ENCODE data around the gene SLC17A7. TPM values are rescaled to one million over a fixed set of nuclear protein-coding genes. Genes with fewer than 3 reads are reported as not detected.

SLC17A7 gene
- total and polyA plus RNA-seq, 2 of the 13 experiments (the other 11 are each of a cell fraction or from before 2014, with no cell fraction given) = 0.32 TPM; not detected in 1

- TF ChIP-seq ELF4 (CRISPR knock-in tag; IDR thresholded peaks at IDR 0.05; ENCODE audit: borderline replicate concordance) (peak; percentile 62; the same call in 1 of the 2 replicates), MEF2D (CRISPR knock-in tag; IDR thresholded peaks at IDR 0.05) (peak; percentile 60; the same call in 1 of the 2 replicates), ZNF598 (CRISPR knock-in tag; IDR thresholded peaks at IDR 0.05; ENCODE audit: borderline replicate concordance) (no peak), IKZF5 (CRISPR knock-in tag; IDR thresholded peaks at IDR 0.05) (peak; percentile 63; the same call in 1 of the 2 replicates), BCLAF1 (IDR thresholded peaks at IDR 0.05) (no peak), ZNF543 (CRISPR knock-in tag; IDR thresholded peaks at IDR 0.05) (peak; percentile 11; the same call in 1 of the 2 replicates), POGK (CRISPR knock-in tag; conservative IDR thresholded peaks at IDR 0.05) (0 out of 2 replicates have a peak, but pooled peaks have one; percentile 51), SUZ12 (IDR thresholded peaks at IDR 0.05; ENCODE audit: low read depth, low read length) (no peak), ZNF530 (CRISPR knock-in tag; IDR thresholded peaks at IDR 0.05; ENCODE audit: low read depth) (no peak), ZNF326 (CRISPR knock-in tag; IDR thresholded peaks at IDR 0.05; ENCODE audit: borderline replicate concordance) (no peak), ZNF362 (CRISPR knock-in tag; IDR thresholded peaks at IDR 0.05; ENCODE audit: borderline replicate concordance) (no peak), SALL2 (CRISPR knock-in tag; IDR thresholded peaks at IDR 0.05) (no peak), HOXA7 (CRISPR knock-in tag; IDR thresholded peaks at IDR 0.05) (no peak), REPIN1 (CRISPR knock-in tag; IDR thresholded peaks at IDR 0.05; ENCODE audit: borderline replicate concordance, low read depth) (peak; percentile 51; the same call in 1 of the 2 replicates), MTA1 (CRISPR knock-in tag; IDR thresholded peaks at IDR 0.05; ENCODE audit: borderline replicate concordance) (no peak), TCF7 (IDR thresholded peaks at IDR 0.05; ENCODE audit: low read depth) (no peak)
Measured at GRCh38 chr19:49451430-49452181, 10.3 kb upstream of the SLC17A7 start, which contains the start of gene PIH1D1 (continued).
